Hepatocyte (in vitro differentiated cells): ENCODE measurements around the gene RAMAC.

Experiments used
- CTCF ChIP-seq: fragments of 200-600 bp; sonication (generic); IDR thresholded peaks from 2 replicates; pipeline ENCODE4 v1.5.1; 2016; ENCODE audit warnings: antibody characterized with exemption, mild to moderate bottlenecking; ENCODE audit not compliant: poor library complexity
- EZH2 ChIP-seq: fragments of 200-600 bp; sonication (generic); IDR thresholded peaks from 2 replicates; pipeline ENCODE4 v1.6.1; 2016; ENCODE audit warnings: antibody characterized with exemption, mild to moderate bottlenecking, borderline replicate concordance
- EZH2phosphoT487 ChIP-seq: fragments of 200-600 bp; sonication (generic); IDR thresholded peaks from one replicate; pipeline ENCODE4 v1.6.1; 2018; ENCODE audit warnings: antibody characterized with exemption, mild to moderate bottlenecking, low read depth, moderate library complexity; ENCODE audit not compliant: unreplicated experiment, severe bottlenecking

- no peak for TF ChIP-seq EZH2
- TF ChIP-seq CTCF: no peak
- TF ChIP-seq EZH2phosphoT487: no peak
Observed at GRCh38 chr15:82964890-82965289, 21.1 kb upstream of the RAMAC start.
